Measurements from ENCODE around the gene ZNF705A. TPM values are rescaled to one million over a fixed set of nuclear protein-coding genes. Genes with fewer than 3 reads are reported as not detected.
"Not testable (repeated sequence)": the region's sequence is repeated elsewhere in the genome, so short reads cannot be mapped to it uniquely, and the experiment has no call there.

The ZNF705A gene
- not detected in 2 replicates for total RNA-seq (2014; rRNA removed; shearing (Covaris generic))

GRCh38 chr12:8156845-8157244 lies at the start of gene ZNF705A:
ZNF705A (plus strand) TSS chr12:8157015; CDS start chr12:8172626, 15,611 bp downstream.
- DNase-seq, result no peak
- no peak within 1 kb of the TSS for H3K4me3 ChIP-seq (ENCODE audit: insufficient read depth, low read depth, low read length)
- no peaks in the 10 kb centered on the region for H3K36me3 ChIP-seq (replicated peaks; ENCODE audit: control insufficient read depth, insufficient read depth, low read length)
- no peaks in the 10 kb centered on the region for H3K27me3 ChIP-seq (ENCODE audit: control insufficient read depth, insufficient read depth, low read length)

- no peaks in the 10 kb centered on the region for H3K27me3 ChIP-seq (ENCODE audit: control insufficient read depth, insufficient read depth, low read length)
- no peaks in the 10 kb centered on the region for H3K36me3 ChIP-seq (replicated peaks; ENCODE audit: control insufficient read depth, insufficient read depth, low read length)
- peak; percentile 74 for DNase-seq
- H3K4me3 ChIP-seq (ENCODE audit: insufficient read depth, low read depth, low read length), result no peak overlapping the region
These were observed 47.9 kb upstream of the ZNF705A start for GRCh38 chr12:8108808-8109398.

GRCh38 chr12:8113117-8113516 lies 43.7 kb upstream of the ZNF705A start:
- DNase-seq; H3K4me3 ChIP-seq (ENCODE audit: insufficient read depth, low read depth, low read length); H3K36me3 ChIP-seq (replicated peaks; ENCODE audit: control insufficient read depth, insufficient read depth, low read length): not testable (repeated sequence)

GRCh38 chr12:8120072-8120713 lies 36.6 kb upstream of the ZNF705A start:
- no peak for DNase-seq
- Histone ChIP-seq H3K4me3 (ENCODE audit: insufficient read depth, low read depth, low read length) (no peak overlapping the region), H3K27me3 (ENCODE audit: control insufficient read depth, insufficient read depth, low read length) (no peaks in the 10 kb centered on the region; the same call in 1 of the 2 replicates), H3K36me3 (replicated peaks; ENCODE audit: control insufficient read depth, insufficient read depth, low read length) (no peaks in the 10 kb centered on the region)

More at GRCh38 chr12:8113117-8113516, 43.7 kb upstream of the ZNF705A start:
- H3K27me3 ChIP-seq (ENCODE audit: control insufficient read depth, insufficient read depth, low read length), result not testable (repeated sequence)

DNA sequence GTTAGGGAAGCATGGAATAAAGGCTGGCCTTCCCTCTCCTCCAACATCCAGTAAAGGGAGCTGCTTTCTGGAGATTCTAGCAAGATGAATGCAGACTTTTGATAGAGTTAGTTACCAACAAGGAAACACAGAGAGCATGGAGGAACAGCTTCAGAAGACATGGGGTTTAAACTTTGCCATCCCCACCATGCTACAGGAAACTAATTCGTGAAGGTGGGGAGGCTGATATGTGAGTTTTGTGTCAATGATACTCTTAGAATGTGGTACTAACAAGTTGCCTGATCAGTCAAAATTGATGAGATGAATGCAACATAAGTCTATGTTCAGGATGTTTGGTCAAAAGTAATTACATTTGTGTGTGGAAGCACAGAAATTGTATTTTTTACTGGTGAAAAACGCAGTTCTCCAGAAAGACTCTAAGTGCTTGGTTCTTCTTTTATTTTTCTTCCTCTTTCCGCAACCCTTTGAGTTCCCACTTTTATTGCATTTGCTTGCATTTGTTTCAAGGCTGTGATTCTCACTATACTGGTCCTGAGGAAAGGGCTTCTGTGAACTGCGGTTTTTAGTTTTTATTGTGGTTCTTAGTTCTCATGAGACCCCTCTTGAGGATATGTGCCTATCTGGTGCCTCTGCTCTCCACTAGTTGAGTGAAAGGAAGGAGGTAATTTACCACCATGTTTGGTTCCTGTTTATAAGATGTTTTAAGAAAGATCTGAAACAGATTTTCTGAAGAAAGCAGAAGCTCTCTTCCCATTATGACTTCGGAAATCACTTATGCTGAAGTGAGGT lies 33.5 kb upstream of the ZNF705A start, which contains the start of gene CLEC4A:
Gene CLEC4A (plus strand): TSS at position 494 of the 789 bp plus-strand sequence. CDS start 262 bp downstream, at position 756.
- no peaks in the 10 kb centered on the region; the same call in 1 of the 2 replicates for H3K27me3 ChIP-seq (ENCODE audit: control insufficient read depth, insufficient read depth, low read length)
- no peaks in the 10 kb centered on the region for H3K36me3 ChIP-seq (replicated peaks; ENCODE audit: control insufficient read depth, insufficient read depth, low read length)
- no peak for DNase-seq
- H3K4me3 ChIP-seq (ENCODE audit: insufficient read depth, low read depth, low read length), result no peak within 1 kb of the TSS

DNA sequence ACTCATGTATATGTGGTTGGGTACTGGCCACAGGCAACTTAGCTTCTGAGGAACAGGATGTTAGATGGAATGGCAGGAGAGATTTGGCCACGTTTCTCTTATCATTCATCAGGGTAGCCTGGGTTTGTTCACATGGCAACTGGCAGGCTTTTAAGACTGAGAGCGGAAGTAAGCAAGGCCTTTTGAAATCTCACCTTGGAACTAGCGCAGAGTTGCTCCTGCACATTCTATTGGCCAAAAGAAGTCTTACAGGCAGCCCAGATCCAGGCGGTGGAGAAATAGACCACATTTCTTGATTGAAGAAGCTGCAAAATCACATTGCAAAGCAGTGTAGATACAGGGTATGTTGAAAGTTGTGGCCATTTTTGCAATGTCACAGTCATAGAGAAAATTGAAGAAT lies 29.7 kb upstream of the ZNF705A start:
- Histone ChIP-seq H3K36me3 (replicated peaks; ENCODE audit: control insufficient read depth, insufficient read depth, low read length) (no peaks in the 10 kb centered on the region), H3K4me3 (ENCODE audit: insufficient read depth, low read depth, low read length) (no peak overlapping the region), H3K27me3 (ENCODE audit: control insufficient read depth, insufficient read depth, low read length) (no peaks in the 10 kb centered on the region)
- DNase-seq, result no peak

- not testable (repeated sequence) for DNase-seq; H3K4me3 ChIP-seq (ENCODE audit: insufficient read depth, low read depth, low read length); H3K36me3 ChIP-seq (replicated peaks; ENCODE audit: control insufficient read depth, insufficient read depth, low read length); H3K27me3 ChIP-seq (ENCODE audit: control insufficient read depth, insufficient read depth, low read length)
These were observed 23.0 kb upstream of the ZNF705A start for GRCh38 chr12:8133636-8134397.

GRCh38 chr12:8134398-8134930 lies 22.4 kb upstream of the ZNF705A start:
- not testable (repeated sequence) for H3K4me3 ChIP-seq (ENCODE audit: insufficient read depth, low read depth, low read length); H3K27me3 ChIP-seq (ENCODE audit: control insufficient read depth, insufficient read depth, low read length); H3K36me3 ChIP-seq (replicated peaks; ENCODE audit: control insufficient read depth, insufficient read depth, low read length); DNase-seq

DNA sequence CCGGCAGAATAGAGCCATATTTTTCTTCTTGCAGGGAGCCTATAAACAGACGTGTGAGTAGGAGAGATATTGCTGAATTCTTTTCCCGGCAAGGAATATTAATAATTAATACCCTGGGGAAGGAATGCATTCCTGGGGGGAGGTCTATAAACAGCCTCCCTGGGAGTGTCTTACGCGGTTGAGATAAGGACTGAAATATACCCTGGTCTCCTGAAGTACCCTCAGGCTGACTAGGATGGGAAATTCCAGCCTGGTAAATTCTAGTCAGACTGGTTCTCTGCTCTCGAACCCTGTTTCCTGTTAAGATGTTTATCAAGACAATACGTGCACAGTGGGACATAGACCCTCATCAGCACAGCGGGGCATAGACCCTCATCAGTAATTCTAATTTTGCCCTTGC lies 15.2 kb upstream of the ZNF705A start:
- H3K4me3 ChIP-seq (ENCODE audit: insufficient read depth, low read depth, low read length); DNase-seq; H3K27me3 ChIP-seq (ENCODE audit: control insufficient read depth, insufficient read depth, low read length); H3K36me3 ChIP-seq (replicated peaks; ENCODE audit: control insufficient read depth, insufficient read depth, low read length): not testable (repeated sequence)

GRCh38 chr12:8143261-8143660 lies 13.6 kb upstream of the ZNF705A start:
- no peak for DNase-seq
- H3K4me3 ChIP-seq (ENCODE audit: insufficient read depth, low read depth, low read length), result no peak overlapping the region
- no peaks in the 10 kb centered on the region for H3K36me3 ChIP-seq (replicated peaks; ENCODE audit: control insufficient read depth, insufficient read depth, low read length)
- no peaks in the 10 kb centered on the region for H3K27me3 ChIP-seq (ENCODE audit: control insufficient read depth, insufficient read depth, low read length)

DNA sequence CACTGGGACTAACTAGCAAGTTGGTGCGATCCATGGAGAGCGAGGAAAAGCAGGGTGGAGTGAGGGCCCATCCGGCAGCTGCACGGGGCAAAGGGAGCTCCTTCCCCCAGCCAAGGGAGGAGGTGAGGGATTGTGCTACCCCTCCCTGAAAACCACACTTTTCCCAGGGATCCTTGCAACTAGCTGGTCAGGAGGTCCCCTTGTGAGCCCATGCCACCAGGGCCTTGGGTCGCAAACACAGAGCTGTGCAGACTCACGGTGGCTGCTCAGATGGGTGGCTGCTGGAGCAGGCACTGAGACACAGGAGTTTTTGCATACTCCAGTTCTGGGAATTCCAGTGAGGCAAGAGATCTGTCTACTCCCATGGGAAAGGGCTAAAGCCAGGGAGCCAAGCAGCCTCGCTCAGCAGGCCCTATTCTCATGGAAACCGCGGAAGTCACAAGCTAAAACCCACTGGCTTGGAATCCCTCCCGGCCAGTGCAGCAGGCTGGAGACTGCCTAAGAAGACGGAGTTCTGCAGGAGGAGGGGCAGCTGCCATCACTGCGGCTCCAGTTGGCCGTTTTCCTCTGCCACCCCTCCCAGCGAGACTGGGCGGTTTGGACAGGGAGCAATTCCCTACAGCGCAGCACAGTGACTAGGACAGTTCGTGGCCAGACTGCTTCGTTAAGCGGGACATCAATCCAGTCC lies 10.9 kb upstream of the ZNF705A start:
- no peaks in the 10 kb centered on the region for H3K27me3 ChIP-seq (ENCODE audit: control insufficient read depth, insufficient read depth, low read length)
- DNase-seq, result peak; percentile 50
- H3K4me3 ChIP-seq (ENCODE audit: insufficient read depth, low read depth, low read length), result no peak overlapping the region
- no peaks in the 10 kb centered on the region for H3K36me3 ChIP-seq (replicated peaks; ENCODE audit: control insufficient read depth, insufficient read depth, low read length)

- no peak overlapping the region for H3K4me3 ChIP-seq (ENCODE audit: insufficient read depth, low read depth, low read length)
- no peaks in the 10 kb centered on the region for H3K27me3 ChIP-seq (ENCODE audit: control insufficient read depth, insufficient read depth, low read length)
- DNase-seq, result no peak
- no peaks in the 10 kb centered on the region for H3K36me3 ChIP-seq (replicated peaks; ENCODE audit: control insufficient read depth, insufficient read depth, low read length)
These were observed 10.4 kb upstream of the ZNF705A start for GRCh38 chr12:8146442-8146771.

GRCh38 chr12:8154526-8154925 lies 2.3 kb upstream of the ZNF705A start:
- no peak for DNase-seq
- no peak overlapping the region for H3K4me3 ChIP-seq (ENCODE audit: insufficient read depth, low read depth, low read length)
- no peaks in the 10 kb centered on the region for H3K36me3 ChIP-seq (replicated peaks; ENCODE audit: control insufficient read depth, insufficient read depth, low read length)
- H3K27me3 ChIP-seq (ENCODE audit: control insufficient read depth, insufficient read depth, low read length), result no peaks in the 10 kb centered on the region

DNA sequence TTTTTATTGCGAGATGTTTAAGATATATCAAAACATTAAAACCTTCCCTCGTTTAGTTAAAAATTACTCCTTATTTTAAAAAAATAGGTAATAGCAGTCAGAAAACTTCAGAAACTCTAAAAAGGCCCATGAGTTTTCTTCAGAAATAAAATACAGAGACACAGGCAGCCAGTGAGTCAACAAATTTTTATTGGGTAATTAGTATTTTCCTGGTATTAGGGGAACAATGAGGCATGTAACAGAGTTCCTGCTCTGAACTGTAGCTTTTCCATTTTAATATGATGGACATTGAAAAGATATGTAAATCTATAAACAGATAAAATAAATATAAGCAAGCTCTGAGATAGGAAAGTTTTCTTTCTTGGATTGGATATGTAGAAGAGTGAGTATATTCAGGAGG lies 399 bp upstream of the ZNF705A start:
- Histone ChIP-seq H3K27me3 (ENCODE audit: control insufficient read depth, insufficient read depth, low read length) (no peaks in the 10 kb centered on the region), H3K36me3 (replicated peaks; ENCODE audit: control insufficient read depth, insufficient read depth, low read length) (no peaks in the 10 kb centered on the region), H3K4me3 (ENCODE audit: insufficient read depth, low read depth, low read length) (no peak overlapping the region)
- DNase-seq, result no peak

Measured in H7 (cell line).